Measurements from ENCODE around the gene SMARCD1. TPM values are rescaled to one million over a fixed set of nuclear protein-coding genes. Genes with fewer than 3 reads are reported as not detected.

The SMARCD1 gene
- total and polyA plus RNA-seq, 9 of the 15 experiments (the other 6 are each of a cell fraction or from before 2014, with no cell fraction given), result 0.86 to 91.7 (median 48.0) TPM

- TF ChIP-seq SMAD1 (IDR thresholded peaks at IDR 0.05; ENCODE audit: low read depth, low read length, partially characterized antibody), result no peak
- peak; percentile 73 for TF ChIP-seq TBP (optimal IDR thresholded peaks at IDR 0.05; ENCODE audit: low read depth, low read length)
- TF ChIP-seq PRPF4 (IDR thresholded peaks at IDR 0.05; ENCODE audit: insufficient read depth, low read depth, low read length, poor library complexity, severe bottlenecking), result no peak
- TF ChIP-seq DACH1 (IDR thresholded peaks at IDR 0.05; ENCODE audit: partially characterized antibody), result no peak
- 0 out of 2 replicates have a peak, but pooled peaks have one; percentile 16 for TF ChIP-seq MITF (IDR thresholded peaks at IDR 0.05)
- peak; percentile 97 for TF ChIP-seq USF1 (CRISPR knock-in tag; IDR thresholded peaks at IDR 0.05)
- peak; percentile 44; the same call in 1 of the 2 replicates for TF ChIP-seq ATF1 (CRISPR knock-in tag; IDR thresholded peaks at IDR 0.05)
- TF ChIP-seq ATF1 (tag; IDR thresholded peaks at IDR 0.05), result peak; percentile 98
- no peak for TF ChIP-seq ZNF589 (CRISPR knock-in tag; IDR thresholded peaks at IDR 0.05; ENCODE audit: low read depth)
- peak; percentile 58; the same call in 1 of the 2 replicates for TF ChIP-seq ETV1 (tag; conservative IDR thresholded peaks at IDR 0.05; ENCODE audit: low read depth)
- peak; percentile 79 for TF ChIP-seq RBBP5 (IDR thresholded peaks at IDR 0.05; ENCODE audit: borderline replicate concordance, insufficient read depth, low read length, poor library complexity, severe bottlenecking)
- no peak for TF ChIP-seq KHSRP (IDR thresholded peaks at IDR 0.05)
- TF ChIP-seq SAP30 (IDR thresholded peaks at IDR 0.05; ENCODE audit: borderline replicate concordance, insufficient read depth, low read depth, low read length, poor library complexity, severe bottlenecking), result peak; percentile 96
- no peak for TF ChIP-seq DEAF1 (CRISPR knock-in tag; IDR thresholded peaks at IDR 0.05)
- TF ChIP-seq NFYB (IDR thresholded peaks at IDR 0.05; ENCODE audit: extremely low read depth, insufficient read length), result peak; percentile 94
- no peak; the same call in 1 of the 2 replicates for TF ChIP-seq CBX1 (IDR thresholded peaks at IDR 0.05; ENCODE audit: low read depth)
- TF ChIP-seq POU5F1 (IDR thresholded peaks at IDR 0.05; ENCODE audit: borderline replicate concordance, low read depth, low read length, partially characterized antibody), result peak; percentile 37
- TF ChIP-seq CBX8 (IDR thresholded peaks at IDR 0.05; ENCODE audit: borderline replicate concordance, extremely low read depth, low read depth, low read length, poor library complexity, severe bottlenecking), result no peak
- TF ChIP-seq ZNF165 (CRISPR knock-in tag; IDR thresholded peaks at IDR 0.05; ENCODE audit: borderline replicate concordance), result no peak
- TF ChIP-seq BCL6 (CRISPR knock-in tag; IDR thresholded peaks at IDR 0.05), result no peak
- no peak for TF ChIP-seq ZNF253 (CRISPR knock-in tag; conservative IDR thresholded peaks at IDR 0.05)
- no peak for TF ChIP-seq ZNF232 (CRISPR knock-in tag; IDR thresholded peaks at IDR 0.05)
- no peak for TF ChIP-seq TEAD2 (tag; IDR thresholded peaks at IDR 0.05)
- TF ChIP-seq POLR2H (tag; IDR thresholded peaks at IDR 0.05; ENCODE audit: low read depth), result no peak
- TF ChIP-seq MTF1 (CRISPR knock-in tag; IDR thresholded peaks at IDR 0.05; ENCODE audit: borderline replicate concordance), result no peak
Measured at GRCh38 chr12:50111693-50112455, 26.7 kb downstream of the SMARCD1 start, which contains the start of gene COX14 (continued).

All from K562 (cell line).